Lower lobe of right lung (tissue), 2 donors: ENCODE results near the gene TPM4. TPM values are rescaled to one million over a fixed set of nuclear protein-coding genes. Genes with fewer than 3 reads are reported as not detected.
"Not testable (repeated sequence)": the region's sequence is repeated elsewhere in the genome, so short reads cannot be mapped to it uniquely, and the experiment has no call there.

Source experiments
- ATAC-seq, 2 donors: fragments of 200-7000 bp; cut with Tn5 transposase; one replicate each; pipeline ENCODE4 v1.9.1; 2020 to 2022; ENCODE audit warnings: mild to moderate bottlenecking in 2 of 2, moderate library complexity in 2 of 2
- DNase-seq: peaks from one replicate; pipeline ENCODE4 v3.0.0-alpha.2; 2020
- H3K27ac ChIP-seq: fragments of 200-600 bp; one replicate; pipeline ENCODE4 v1.8.0; 2022
- H3K27me3 ChIP-seq: fragments of 200-600 bp; one replicate; pipeline ENCODE4 v1.8.0; 2022; ENCODE audit warnings: low read depth
- H3K36me3 ChIP-seq: fragments of 200-600 bp; one replicate; pipeline ENCODE4 v1.8.0; 2022; ENCODE audit warnings: mild to moderate bottlenecking
- H3K4me1 ChIP-seq: fragments of 200-600 bp; one replicate; pipeline ENCODE4 v1.8.0; 2022
- H3K4me3 ChIP-seq: fragments of 200-600 bp; one replicate; pipeline ENCODE4 v1.8.0; 2022; ENCODE audit warnings: mild to moderate bottlenecking
- H3K9me3 ChIP-seq: fragments of 200-600 bp; one replicate; pipeline ENCODE4 v1.8.0; 2022
- intact Hi-C: fragments of 100-400 bp; cut with DNase I; formaldehyde crosslinking; loops from one replicate; pipeline ENCODE4 v1.11.0; 2022
- total RNA-seq: library from RNA; stranded (reverse); fragmentation: NEBNext Ultra II Directional; extraction: Animal tissue kit (Norgen Biotek cat#: 25700); gene quantifications from one replicate; pipeline ENCODE4 v1.2.1, GENCODE V29; 2021
- TF ChIP-seq, protein P1 (sequence below): fragments of 200-600 bp; IDR thresholded peaks from one replicate; pipeline ENCODE4 v1.8.0; 2022; ENCODE audit warnings: antibody characterized with exemption, mild to moderate bottlenecking
- donor health status: DM: no; HTN: yes; CAD: no; lungs with severe emphysema.

Gene TPM4
- total RNA-seq, 1 donor from 2014 or later: 319 TPM

GRCh38 chr19:16115301-16116039 is 39.2 kb downstream of the TPM4 start:
- TF ChIP-seq, protein P1, sequence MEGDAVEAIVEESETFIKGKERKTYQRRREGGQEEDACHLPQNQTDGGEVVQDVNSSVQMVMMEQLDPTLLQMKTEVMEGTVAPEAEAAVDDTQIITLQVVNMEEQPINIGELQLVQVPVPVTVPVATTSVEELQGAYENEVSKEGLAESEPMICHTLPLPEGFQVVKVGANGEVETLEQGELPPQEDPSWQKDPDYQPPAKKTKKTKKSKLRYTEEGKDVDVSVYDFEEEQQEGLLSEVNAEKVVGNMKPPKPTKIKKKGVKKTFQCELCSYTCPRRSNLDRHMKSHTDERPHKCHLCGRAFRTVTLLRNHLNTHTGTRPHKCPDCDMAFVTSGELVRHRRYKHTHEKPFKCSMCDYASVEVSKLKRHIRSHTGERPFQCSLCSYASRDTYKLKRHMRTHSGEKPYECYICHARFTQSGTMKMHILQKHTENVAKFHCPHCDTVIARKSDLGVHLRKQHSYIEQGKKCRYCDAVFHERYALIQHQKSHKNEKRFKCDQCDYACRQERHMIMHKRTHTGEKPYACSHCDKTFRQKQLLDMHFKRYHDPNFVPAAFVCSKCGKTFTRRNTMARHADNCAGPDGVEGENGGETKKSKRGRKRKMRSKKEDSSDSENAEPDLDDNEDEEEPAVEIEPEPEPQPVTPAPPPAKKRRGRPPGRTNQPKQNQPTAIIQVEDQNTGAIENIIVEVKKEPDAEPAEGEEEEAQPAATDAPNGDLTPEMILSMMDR: no peak
- intact Hi-C loops: no loop called here
- Histone ChIP-seq H3K36me3 (peaks cover 49% of the 10 kb centered on the region), H3K9me3 (no peaks in the 10 kb centered on the region), H3K4me3 (no peak overlapping the region), H3K27ac (no peak overlapping the region), H3K27me3 (no peaks in the 10 kb centered on the region), H3K4me1 (peaks cover 81% of the 10 kb centered on the region)
- DNase-seq: no peak
- no peak for ATAC-seq

DNA sequence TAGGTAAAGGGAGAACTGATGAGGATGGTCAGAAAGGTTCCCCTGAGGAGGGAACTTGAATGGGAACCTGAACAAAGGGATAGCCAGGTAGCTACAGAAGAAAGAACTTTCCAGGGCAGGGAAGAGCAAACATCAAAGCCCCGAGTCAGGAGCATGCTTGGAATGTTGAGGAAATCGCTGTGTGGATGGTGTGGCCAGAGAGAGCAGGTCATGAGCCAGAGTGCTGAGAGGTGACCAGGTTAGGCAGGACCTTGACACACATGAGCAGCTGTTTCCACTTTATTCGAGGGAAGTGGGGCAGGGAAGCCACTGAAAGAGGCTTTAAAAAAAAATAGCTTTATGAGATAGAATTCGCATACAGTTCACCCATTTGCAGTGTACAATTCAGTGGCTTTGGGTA is 39.8 kb downstream of the TPM4 start:
- H3K4me1 ChIP-seq: peaks cover 75% of the 10 kb centered on the region
- H3K27me3 ChIP-seq: no peaks in the 10 kb centered on the region
- no peak for DNase-seq
- H3K27ac ChIP-seq: no peak overlapping the region
- intact Hi-C loops: no loop called here
- H3K4me3 ChIP-seq: no peak overlapping the region
- H3K36me3 ChIP-seq: peaks cover 55% of the 10 kb centered on the region
- H3K9me3 ChIP-seq: no peaks in the 10 kb centered on the region
- no peak for ATAC-seq
- TF ChIP-seq, protein P1: no peak

- Histone ChIP-seq H3K4me1 (peaks cover 69% of the 10 kb centered on the region), H3K27ac (peak overlapping the region; percentile 69), H3K4me3 (no peak overlapping the region), H3K9me3 (no peaks in the 10 kb centered on the region), H3K36me3 (peaks cover 71% of the 10 kb centered on the region), H3K27me3 (no peaks in the 10 kb centered on the region)
- intact Hi-C loops: no loop called here
- no peak for DNase-seq
- TF ChIP-seq, protein P1: no peak
- ATAC-seq: no peak
These were observed 41.3 kb downstream of the TPM4 start for GRCh38 chr19:16117594-16118033.

DNA sequence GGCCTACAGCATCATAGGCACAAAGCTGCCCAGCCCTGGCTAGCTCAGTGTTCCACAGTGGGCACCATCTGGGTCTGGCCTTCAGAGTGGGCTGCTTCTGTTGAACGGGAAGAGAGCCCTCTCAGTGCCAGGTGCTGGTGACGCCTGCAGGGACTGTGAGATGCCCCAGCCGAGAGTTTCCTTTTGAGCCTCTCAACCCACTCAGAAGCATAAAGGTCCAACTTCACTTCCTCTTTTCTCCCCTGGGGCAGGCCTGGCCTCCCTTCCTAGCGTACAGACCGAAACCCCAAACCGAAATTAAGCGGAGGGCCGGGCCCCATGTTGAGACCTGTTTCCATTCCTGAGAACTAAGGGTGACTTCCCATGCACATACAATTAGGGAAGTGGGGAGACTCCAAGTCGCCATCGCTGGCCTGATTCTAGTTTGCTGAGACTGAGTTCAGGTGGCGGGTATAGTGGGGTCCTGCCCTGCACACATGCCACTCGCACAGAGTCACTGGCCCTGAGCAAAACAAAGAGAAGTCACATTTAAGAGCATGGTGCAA is 42.3 kb downstream of the TPM4 start:
- Histone ChIP-seq H3K9me3 (no peaks in the 10 kb centered on the region), H3K4me1 (peaks cover 60% of the 10 kb centered on the region), H3K27me3 (no peaks in the 10 kb centered on the region), H3K4me3 (no peak overlapping the region), H3K27ac (peak overlapping the region; percentile 69), H3K36me3 (peaks cover 80% of the 10 kb centered on the region)
- peak; percentile 67 to 83 for ATAC-seq
- TF ChIP-seq, protein P1: no peak
- peak; percentile 76 for DNase-seq
- intact Hi-C loops: no loop called here

- H3K9me3 ChIP-seq, intact Hi-C loops, DNase-seq, H3K27me3 ChIP-seq, H3K4me3 ChIP-seq: not testable (repeated sequence)
- H3K36me3 ChIP-seq: peaks cover 87% of the 10 kb centered on the region
- H3K4me1 ChIP-seq: peaks cover 52% of the 10 kb centered on the region
- ATAC-seq: peak; percentile 45 to 58
- H3K27ac ChIP-seq: peak overlapping the region; percentile 69
These were observed 43.0 kb downstream of the TPM4 start for GRCh38 chr19:16119075-16119857.
